Pancreas (tissue), 10 donors: ENCODE results near the gene EBI3. TPM values are rescaled to one million over a fixed set of nuclear protein-coding genes. Genes with fewer than 3 reads are reported as not detected.

Experiments
- ATAC-seq, 4 donors: fragments of 200-7000 bp; cut with Tn5 transposase; one replicate each; pipeline versions ENCODE4 v1.8.0 to v1.9.1; 2020; ENCODE audit warnings: mild to moderate bottlenecking in 4 of 4, moderate library complexity in 4 of 4
- DNase-seq, 6 donors: peaks; one replicate each; pipeline ENCODE4 v3.0.0-alpha.2; 2020
- FAIRE-seq: peaks from 2 replicates; lab custom pipeline; 2012; peaks lifted over from hg19 to GRCh38; lab: Jason Lieb, UNC
- H3K27ac ChIP-seq, 4 donors: fragments of 200-600 bp; sonication (generic); 1 replicate in 3 of 4; 2 replicates in 1 of 4; pipeline versions ENCODE4 v1.5.0 to v1.8.0; 2020
- H3K27me3 ChIP-seq, 4 donors: fragments of 200-600 bp; one replicate each; pipeline ENCODE4 v1.8.0; 2021
- H3K36me3 ChIP-seq, 3 donors: fragments of 200-600 bp; sonication (generic) in 1 of 3; one replicate each; pipeline versions ENCODE4 v1.5.0 to v1.8.0; 2020 to 2021
- H3K4me1 ChIP-seq, 3 donors: fragments of 200-600 bp; one replicate each; pipeline ENCODE4 v1.8.0; 2021
- H3K4me3 ChIP-seq, 4 donors: fragments of 200-600 bp; sonication (generic) in 2 of 4; one replicate each; pipeline versions ENCODE4 v1.5.0 to v1.8.0; 2020 to 2021
- H3K9me3 ChIP-seq, 4 donors: fragments of 200-600 bp; one replicate each; pipeline ENCODE4 v1.8.0; 2021
- CTCF ChIP-seq, 4 donors: fragments of 200-600 bp; sonication (generic) in 3 of 4; IDR thresholded peaks; one replicate each; pipeline versions ENCODE4 v1.5.0 to v1.8.0; 2021; ENCODE audit warnings: antibody characterized with exemption in 4 of 4
- WGBS, 2 donors: extraction: QIAGEN DNeasy Blood & Tissue Kit; methylation state at CpG; one replicate each; pipeline ENCODE4 v1.1.7; 2013; 5-methylcytosine and 5-hydroxymethylcytosine counted together
- intact Hi-C, 3 donors: fragments of 100-400 bp; cut with DNase I; formaldehyde crosslinking; loops; one replicate each; pipeline versions ENCODE4 v1.11.1 to v1.14.2; 2022
- polyA plus RNA-seq, 2 donors: library from polyadenylated mRNA; stranded (reverse); fragments of 200-250 nt; gene quantifications; one replicate each; pipeline ENCODE4 v1.2.3, GENCODE V29; 2013
- total RNA-seq, 6 donors: library from RNA; stranded (reverse); fragmentation: NEBNext Ultra II Directional in 4 of 6; extraction: Animal tissue kit (Norgen Biotek cat#: 25700) in 4 of 6; gene quantifications; one replicate each; pipeline versions ENCODE4 v1.2.1 to v1.2.4, GENCODE V29; 2021 to 2023
- donor health status: healthy with polysubstance abuse.
- donor health status: DM: no; HTN: no; CAD: no; lungs with moderate emphysema.
- donor health status: DM: no; HTN: no; CAD: no.
- donor health status: control.
- donor health status: control.
- donor health status: Bipolar disorder and iron deficiency.
- donor health status: DM: yes; HTN: yes; CAD: no.
- donor health status: DM: no; HTN: no; CAD: no.
- donor health status: DM: no; HTN: no; CAD: no.
- donor health status: DM: yes; HTN: yes; CAD: no.

The EBI3 gene
- total and polyA plus RNA-seq, 8 donors = 0.52 to 2.2 (median 1.2) TPM; not detected in 2

GRCh38 chr19:4257025-4257424 lies 27.7 kb downstream of the EBI3 start:
- DNase-seq (no peak), FAIRE-seq (no peak), ATAC-seq (no peak)
- WGBS, 2 donors = 88 to 95% methylated on average over 6 of the region's 6 CpGs
- no peak overlapping the region for H3K27ac ChIP-seq
- H3K4me3 ChIP-seq = no peak overlapping the region
- peaks cover 4 to 93% (median 52%) of the 10 kb centered on the region in 3 donors for H3K36me3 ChIP-seq
- no peak for TF ChIP-seq CTCF (IDR thresholded peaks at IDR 0.05)
- intact Hi-C loops = no loop called here
- no peaks in the 10 kb centered on the region for H3K27me3 ChIP-seq
- no peaks in the 10 kb centered on the region for H3K9me3 ChIP-seq
- H3K4me1 ChIP-seq = no peaks in the 10 kb centered on the region

- Histone ChIP-seq H3K27ac (no peak overlapping the region), H3K9me3 (no peaks in the 10 kb centered on the region), H3K36me3 (peaks cover 4 to 93% (median 55%) of the 10 kb centered on the region in 3 donors), H3K4me1 (no peaks in the 10 kb centered on the region), H3K27me3 (no peaks in the 10 kb centered on the region), H3K4me3 (no peak overlapping the region)
- DNase-seq = peak in 1 of 6 donors; percentile 67
- FAIRE-seq = no peak
- peak in 1 of 4 donors; percentile 13 for ATAC-seq
- intact Hi-C loops = no loop called here
- 95 to 96% methylated on average over 28 of the region's 28 CpGs for WGBS, 2 donors
- TF ChIP-seq CTCF (IDR thresholded peaks at IDR 0.05) = no peak
Observed at GRCh38 chr19:4258181-4258580, 28.9 kb downstream of the EBI3 start.

GRCh38 chr19:4260613-4261191 lies 31.4 kb downstream of the EBI3 start:
- intact Hi-C loops = loop anchor here in 1 of 3 donors (10.0 kb wide), 1 partner anchor 94 kb away; no protein-coding TSS in a partner anchor
- H3K36me3 ChIP-seq = peaks cover 0 to 83% (median 46%) of the 10 kb centered on the region in 3 donors

GRCh38 chr19:4264812-4265211 lies 35.5 kb downstream of the EBI3 start:
- no peaks in the 10 kb centered on the region for H3K27me3 ChIP-seq
- H3K27ac ChIP-seq = no peak overlapping the region
- intact Hi-C loops = loop anchor here in 2 of 3 donors (5.0 to 10.0 kb wide), 2 partner anchors 87 to 90 kb away; no protein-coding TSS in a partner anchor
- no peak for DNase-seq
- no peak for TF ChIP-seq CTCF (IDR thresholded peaks at IDR 0.05)
- peaks cover 0 to 68% (median 18%) of the 10 kb centered on the region in 3 donors for H3K36me3 ChIP-seq
- FAIRE-seq = no peak
- H3K4me1 ChIP-seq = no peaks in the 10 kb centered on the region
- no peaks in the 10 kb centered on the region for H3K9me3 ChIP-seq
- no peak for ATAC-seq
- H3K4me3 ChIP-seq = no peak overlapping the region
- WGBS, 2 donors = 74 to 79% methylated on average over 4 of the region's 4 CpGs

More at GRCh38 chr19:4260613-4261191, 31.4 kb downstream of the EBI3 start:
- no peaks in the 10 kb centered on the region for H3K27me3 ChIP-seq
- no peaks in the 10 kb centered on the region for H3K4me1 ChIP-seq
- no peak overlapping the region for H3K4me3 ChIP-seq
- no peaks in the 10 kb centered on the region for H3K9me3 ChIP-seq
- no peak overlapping the region for H3K27ac ChIP-seq
- ATAC-seq = peak in 1 of 4 donors; percentile 42
- FAIRE-seq = no peak
- no peak for TF ChIP-seq CTCF (IDR thresholded peaks at IDR 0.05)
- no peak for DNase-seq
- WGBS, 2 donors = 92 to 99% methylated on average over 11 of the region's 11 CpGs
